Progenitor cell of endocrine pancreas (in vitro differentiated cells): ENCODE data around the gene SLC9A6. TPM values are rescaled to one million over a fixed set of nuclear protein-coding genes. Genes with fewer than 3 reads are reported as not detected.

Experiments
- DNase-seq: peaks from one replicate; pipeline ENCODE4 v3.0.0; 2021; ENCODE audit warnings: low spot score; ENCODE audit not compliant: unreplicated experiment
- H3K27ac Mint-ChIP-seq: 2 replicates; pipeline ENCODE4 v1.8.0; 2021; ENCODE audit warnings: mild to moderate bottlenecking, moderate library complexity, mixed read lengths
- H3K27me3 Mint-ChIP-seq: 2 replicates; pipeline ENCODE4 v1.8.0; 2021; ENCODE audit warnings: mixed read lengths
- H3K36me3 Mint-ChIP-seq: 2 replicates; pipeline ENCODE4 v1.8.0; 2022; ENCODE audit warnings: mixed read lengths; ENCODE audit not compliant: insufficient read depth
- H3K4me1 Mint-ChIP-seq: 2 replicates; pipeline ENCODE4 v1.8.0; 2021; ENCODE audit warnings: low read depth, mixed read lengths
- H3K4me3 Mint-ChIP-seq: 2 replicates; pipeline ENCODE4 v1.8.0; 2021; ENCODE audit warnings: low read depth, mild to moderate bottlenecking, moderate library complexity, mixed read lengths
- H3K9me3 Mint-ChIP-seq: 2 replicates; pipeline ENCODE4 v1.8.0; 2021; ENCODE audit warnings: low read depth, mixed read lengths
- total RNA-seq: library from RNA; stranded (reverse); gene quantifications from 2 replicates; pipeline ENCODE4 v1.2.1, GENCODE V29; 2021
- TF ChIP-seq, protein P1 (sequence below): fragments of 200-600 bp; sonication (generic); IDR thresholded peaks from one replicate; pipeline ENCODE4 v1.5.0; 2021; ENCODE audit warnings: antibody characterized with exemption, mild to moderate bottlenecking; ENCODE audit not compliant: unreplicated experiment

Gene SLC9A6
- total RNA-seq, 1 donor from 2014 or later: 15.3 TPM

DNA sequence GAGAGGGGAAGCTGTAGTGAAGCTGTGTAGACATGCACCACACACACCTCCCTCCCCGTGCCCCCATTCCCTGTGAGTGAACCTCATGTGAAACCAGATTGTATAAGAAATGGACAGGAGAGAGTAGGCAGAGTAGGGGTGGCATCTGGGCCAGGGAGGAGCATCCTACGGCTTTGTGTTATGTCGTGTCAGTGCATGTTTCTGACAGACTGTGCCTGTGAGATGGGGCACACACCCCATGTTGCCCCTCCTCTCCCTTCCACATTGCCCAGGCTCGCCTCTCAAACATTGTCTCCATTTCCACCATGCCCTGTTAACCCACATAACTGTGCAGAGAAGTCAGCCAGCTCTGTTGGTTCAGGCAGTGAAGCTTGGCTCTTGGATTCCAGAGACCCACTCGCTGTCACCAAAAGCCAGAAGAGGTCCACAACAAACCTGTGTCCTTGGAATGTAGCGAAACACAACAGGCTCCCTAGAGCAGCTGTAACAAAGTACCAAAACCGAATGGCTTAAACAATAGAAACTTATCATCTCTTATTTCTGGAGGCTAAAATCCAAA, 56.1 kb downstream of the SLC9A6 start:
- no peak overlapping the region for H3K27ac Mint-ChIP-seq
- H3K36me3 Mint-ChIP-seq: peaks cover 7% of the 10 kb centered on the region
- H3K27me3 Mint-ChIP-seq: no peaks in the 10 kb centered on the region
- no peak for DNase-seq
- H3K4me3 Mint-ChIP-seq: no peak overlapping the region
- TF ChIP-seq, protein P1, sequence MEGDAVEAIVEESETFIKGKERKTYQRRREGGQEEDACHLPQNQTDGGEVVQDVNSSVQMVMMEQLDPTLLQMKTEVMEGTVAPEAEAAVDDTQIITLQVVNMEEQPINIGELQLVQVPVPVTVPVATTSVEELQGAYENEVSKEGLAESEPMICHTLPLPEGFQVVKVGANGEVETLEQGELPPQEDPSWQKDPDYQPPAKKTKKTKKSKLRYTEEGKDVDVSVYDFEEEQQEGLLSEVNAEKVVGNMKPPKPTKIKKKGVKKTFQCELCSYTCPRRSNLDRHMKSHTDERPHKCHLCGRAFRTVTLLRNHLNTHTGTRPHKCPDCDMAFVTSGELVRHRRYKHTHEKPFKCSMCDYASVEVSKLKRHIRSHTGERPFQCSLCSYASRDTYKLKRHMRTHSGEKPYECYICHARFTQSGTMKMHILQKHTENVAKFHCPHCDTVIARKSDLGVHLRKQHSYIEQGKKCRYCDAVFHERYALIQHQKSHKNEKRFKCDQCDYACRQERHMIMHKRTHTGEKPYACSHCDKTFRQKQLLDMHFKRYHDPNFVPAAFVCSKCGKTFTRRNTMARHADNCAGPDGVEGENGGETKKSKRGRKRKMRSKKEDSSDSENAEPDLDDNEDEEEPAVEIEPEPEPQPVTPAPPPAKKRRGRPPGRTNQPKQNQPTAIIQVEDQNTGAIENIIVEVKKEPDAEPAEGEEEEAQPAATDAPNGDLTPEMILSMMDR: no peak
- H3K4me1 Mint-ChIP-seq: no peaks in the 10 kb centered on the region
- peaks cover 9% of the 10 kb centered on the region for H3K9me3 Mint-ChIP-seq

DNA sequence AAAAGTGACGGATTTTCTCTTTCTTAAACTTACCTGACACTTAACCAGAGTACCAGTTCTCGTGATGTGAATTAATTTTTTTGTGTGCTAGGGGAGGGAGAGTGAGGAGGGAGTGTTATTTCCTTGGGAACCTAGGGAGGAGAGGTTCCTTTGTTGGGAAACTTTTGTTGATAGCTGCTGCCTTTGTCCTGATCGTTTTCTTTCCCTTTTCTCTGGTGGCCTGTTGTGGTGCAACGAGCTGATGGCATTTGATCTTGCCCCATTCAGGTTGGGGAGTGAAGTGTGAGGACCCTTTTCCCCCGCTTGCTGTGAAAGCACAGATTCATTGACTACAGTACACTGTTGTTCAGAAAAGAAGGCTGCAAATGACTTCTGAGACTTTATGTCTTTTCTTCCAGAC, 59.8 kb downstream of the SLC9A6 start:
- DNase-seq: no peak
- Mint-ChIP-seq H3K4me3 (no peak overlapping the region), H3K36me3 (peaks cover 7% of the 10 kb centered on the region), H3K9me3 (peaks cover 14% of the 10 kb centered on the region), H3K27ac (no peak overlapping the region), H3K27me3 (no peaks in the 10 kb centered on the region), H3K4me1 (no peaks in the 10 kb centered on the region)
- TF ChIP-seq, protein P1: no peak

DNA sequence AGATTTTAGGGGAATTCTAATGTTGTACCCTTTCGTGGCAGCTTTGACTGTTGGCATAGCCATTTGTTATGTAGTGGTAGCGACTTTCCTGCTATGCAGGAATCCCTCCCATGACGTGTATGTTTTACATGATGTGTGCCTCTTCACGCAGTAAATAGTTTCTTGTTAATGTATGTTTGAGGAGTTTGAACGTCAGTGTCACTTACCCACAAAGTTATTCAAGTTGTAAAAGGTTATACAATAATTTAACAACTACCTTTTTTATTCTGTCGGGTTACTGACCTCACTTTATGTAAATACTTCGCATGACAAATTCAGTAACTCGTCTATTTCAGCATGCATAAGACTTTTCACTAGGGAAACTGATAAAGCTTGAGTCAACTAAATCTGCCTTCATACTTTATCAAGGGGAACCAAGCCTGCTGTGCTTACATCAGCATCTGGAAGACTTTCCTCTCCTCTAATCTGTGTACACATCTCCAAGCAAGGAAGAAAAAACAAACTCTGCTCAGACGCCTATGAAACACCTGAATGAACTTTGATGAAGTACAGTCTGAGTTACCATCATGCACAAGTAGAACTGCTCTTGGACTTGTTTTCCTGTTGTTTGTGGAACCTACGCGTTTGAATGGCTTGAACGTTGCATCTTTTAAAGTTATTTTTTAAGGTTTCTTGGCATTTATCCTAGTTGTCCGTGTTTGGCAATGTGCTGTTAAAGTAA, 61.2 kb downstream of the SLC9A6 start:
- TF ChIP-seq, protein P1: no peak
- H3K27me3 Mint-ChIP-seq: no peaks in the 10 kb centered on the region
- H3K4me1 Mint-ChIP-seq: no peaks in the 10 kb centered on the region
- no peak for DNase-seq
- H3K9me3 Mint-ChIP-seq: peaks cover 20% of the 10 kb centered on the region
- no peak overlapping the region for H3K4me3 Mint-ChIP-seq
- peaks cover 7% of the 10 kb centered on the region for H3K36me3 Mint-ChIP-seq
- no peak overlapping the region for H3K27ac Mint-ChIP-seq

DNA sequence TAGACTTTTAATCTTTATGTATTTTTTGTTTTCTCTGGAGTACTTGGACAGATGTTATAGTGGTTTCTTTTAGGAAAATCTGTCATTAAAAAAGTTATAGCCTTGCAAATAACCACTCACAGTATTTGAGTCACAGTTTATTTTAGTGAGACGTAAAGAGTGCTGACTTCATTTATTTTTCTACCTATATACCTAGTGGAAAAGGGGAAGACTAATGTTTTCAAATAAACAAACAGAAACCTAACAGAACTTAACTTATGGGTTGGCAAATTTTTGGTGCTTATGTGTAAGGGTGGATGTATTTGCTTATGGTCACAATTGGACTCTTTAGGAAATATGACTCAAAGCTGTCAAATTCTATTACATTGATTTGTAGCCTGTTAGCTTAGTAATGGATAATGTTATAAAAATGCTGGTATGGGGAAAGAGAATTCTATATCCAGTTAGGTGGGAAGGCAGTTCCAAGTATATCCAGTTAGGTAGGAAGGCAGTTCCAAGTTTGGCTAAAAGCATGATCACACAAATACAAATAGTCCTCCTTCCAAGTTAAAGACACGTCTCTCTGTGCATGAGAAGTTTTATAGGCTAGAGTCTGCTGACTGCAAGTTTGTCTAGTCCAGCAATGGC, 61.9 kb downstream of the SLC9A6 start:
- TF ChIP-seq, protein P1: no peak
- DNase-seq: no peak
- H3K27ac Mint-ChIP-seq: no peak overlapping the region
- no peaks in the 10 kb centered on the region for H3K27me3 Mint-ChIP-seq
- no peaks in the 10 kb centered on the region for H3K4me1 Mint-ChIP-seq
- no peak overlapping the region for H3K4me3 Mint-ChIP-seq
- peaks cover 20% of the 10 kb centered on the region for H3K9me3 Mint-ChIP-seq
- peaks cover 5% of the 10 kb centered on the region for H3K36me3 Mint-ChIP-seq

DNA sequence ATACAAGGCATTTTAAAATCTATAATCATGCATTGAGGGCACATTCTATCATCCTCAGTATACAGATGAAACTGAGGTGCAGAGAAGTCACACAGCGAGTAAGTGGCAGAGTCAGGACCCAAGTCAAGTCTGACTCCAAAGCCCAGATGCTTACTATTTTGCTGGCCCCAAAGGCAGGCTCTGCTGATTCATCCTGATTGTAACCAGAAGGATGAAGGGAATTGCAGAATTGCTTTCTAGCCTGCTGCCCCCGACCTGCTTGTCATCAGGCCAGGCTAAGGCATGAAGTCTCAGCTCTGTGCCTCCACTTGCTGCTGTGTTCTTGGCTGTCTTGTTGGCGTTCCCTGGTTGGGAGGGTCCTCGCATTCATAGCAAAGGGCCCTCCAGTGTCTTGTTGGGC, 62.7 kb downstream of the SLC9A6 start:
- no peak for DNase-seq
- H3K9me3 Mint-ChIP-seq: peaks cover 20% of the 10 kb centered on the region
- no peaks in the 10 kb centered on the region for H3K27me3 Mint-ChIP-seq
- no peak overlapping the region for H3K27ac Mint-ChIP-seq
- H3K36me3 Mint-ChIP-seq: peaks cover 5% of the 10 kb centered on the region
- no peak overlapping the region for H3K4me3 Mint-ChIP-seq
- TF ChIP-seq, protein P1: no peak
- no peaks in the 10 kb centered on the region for H3K4me1 Mint-ChIP-seq
